NCI-H1048 (cell line): ENCODE results near the gene ARPC4.
"Not testable (repeated sequence)": the region's sequence is repeated elsewhere in the genome, so short reads cannot be mapped to it uniquely, and the experiment has no call there.

ENCODE experiments used
- DNase-seq: peaks from one replicate; lab custom pipeline; 2025; lab: John Stamatoyannopoulos, UW

ARPC4 gene

DNA sequence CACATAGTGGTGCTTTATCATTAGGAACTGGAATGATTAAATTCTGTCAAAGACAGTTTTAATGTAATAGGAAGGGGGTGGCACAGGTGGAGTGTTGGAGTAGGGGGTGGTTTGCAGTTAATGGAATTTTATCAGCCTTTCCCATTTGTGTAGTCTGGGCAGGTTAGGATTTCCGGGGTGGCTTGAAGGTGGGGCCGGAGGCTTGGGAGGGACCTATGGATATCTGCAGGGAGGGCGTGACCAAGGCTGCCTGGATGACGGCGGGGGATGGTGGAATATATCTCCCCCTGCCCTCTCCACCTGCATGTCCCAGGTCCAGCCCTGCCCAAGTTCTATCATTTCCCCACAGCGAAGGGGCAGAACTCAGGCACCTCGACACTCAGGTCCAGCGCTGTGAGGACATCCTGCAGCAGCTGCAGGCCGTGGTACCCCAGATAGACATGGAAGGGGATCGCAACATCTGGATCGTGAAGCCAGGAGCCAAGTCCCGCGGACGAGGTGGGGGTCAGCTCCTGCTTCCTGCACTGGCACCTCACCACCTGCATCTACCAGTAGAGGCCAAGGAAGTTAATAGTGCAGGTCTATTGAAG lies 32.7 kb downstream of the ARPC4 start:
- no peak for DNase-seq

GRCh38 chr3:9826815-9827573 lies 34.1 kb downstream of the ARPC4 start:
- no peak for DNase-seq

DNA sequence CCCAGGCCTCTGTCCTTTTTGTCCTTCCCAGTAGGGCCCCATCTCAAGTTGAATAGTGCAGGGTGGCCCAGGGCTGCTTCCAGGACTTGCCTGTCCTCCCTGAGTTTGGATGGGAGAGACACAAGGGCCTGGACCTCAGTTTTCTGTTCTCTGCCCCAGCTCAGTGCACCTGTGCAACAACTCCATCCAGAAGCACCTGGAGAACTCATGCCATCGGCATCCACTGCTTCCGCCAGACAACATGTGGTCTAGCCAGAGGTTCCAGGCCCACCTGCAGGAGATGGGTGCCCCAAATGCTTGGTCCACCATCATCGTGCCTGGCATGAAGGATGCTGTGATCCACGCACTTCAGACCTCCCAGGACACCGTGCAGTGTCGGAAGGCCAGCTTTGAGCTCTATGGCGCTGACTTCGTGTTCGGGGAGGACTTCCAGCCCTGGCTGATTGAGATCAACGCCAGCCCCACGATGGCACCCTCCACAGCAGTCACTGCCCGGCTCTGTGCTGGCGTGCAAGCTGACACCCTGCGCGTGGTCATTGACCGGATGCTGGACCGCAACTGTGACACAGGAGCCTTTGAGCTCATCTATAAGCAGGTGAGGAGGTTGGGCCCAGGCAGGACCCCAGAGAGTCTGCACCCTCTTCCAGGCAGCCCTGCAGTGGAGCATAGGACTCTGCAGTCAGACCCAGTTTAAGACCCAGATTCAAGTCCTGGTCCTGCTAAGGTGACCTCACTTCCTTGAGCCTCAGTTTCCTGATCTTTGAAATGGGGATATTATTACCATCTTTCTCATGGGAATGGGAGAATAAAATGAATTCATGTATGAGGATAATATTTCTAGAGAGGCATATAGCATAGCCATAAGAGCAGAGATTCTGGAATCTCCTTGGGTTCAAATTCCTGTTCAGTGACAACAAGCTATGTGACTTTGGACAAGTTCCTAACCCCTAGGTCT lies 36.2 kb downstream of the ARPC4 start:
- no peak for DNase-seq

DNA sequence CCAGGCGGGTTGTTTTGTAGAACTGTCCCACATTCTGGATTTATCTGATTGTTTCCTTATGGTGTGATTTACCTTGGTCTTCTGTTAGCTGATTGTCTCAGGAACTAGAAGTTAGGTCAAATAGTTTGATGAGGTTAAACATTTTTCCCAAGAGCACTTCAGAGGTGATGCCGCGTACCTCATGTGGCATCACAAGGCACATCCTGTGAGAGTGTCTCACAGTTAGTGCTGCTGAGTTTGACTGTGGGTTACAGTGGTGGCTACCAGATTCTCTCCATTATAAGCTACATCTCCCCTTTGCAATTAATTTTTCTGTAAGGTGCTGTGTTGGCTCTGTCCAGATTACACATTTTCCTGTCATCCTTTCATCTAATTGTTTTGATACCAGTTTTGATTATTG lies 38.4 kb downstream of the ARPC4 start:
- DNase-seq, result no peak

- no peak for DNase-seq
Observed at GRCh38 chr3:9833078-9833477, 40.2 kb downstream of the ARPC4 start.

DNA sequence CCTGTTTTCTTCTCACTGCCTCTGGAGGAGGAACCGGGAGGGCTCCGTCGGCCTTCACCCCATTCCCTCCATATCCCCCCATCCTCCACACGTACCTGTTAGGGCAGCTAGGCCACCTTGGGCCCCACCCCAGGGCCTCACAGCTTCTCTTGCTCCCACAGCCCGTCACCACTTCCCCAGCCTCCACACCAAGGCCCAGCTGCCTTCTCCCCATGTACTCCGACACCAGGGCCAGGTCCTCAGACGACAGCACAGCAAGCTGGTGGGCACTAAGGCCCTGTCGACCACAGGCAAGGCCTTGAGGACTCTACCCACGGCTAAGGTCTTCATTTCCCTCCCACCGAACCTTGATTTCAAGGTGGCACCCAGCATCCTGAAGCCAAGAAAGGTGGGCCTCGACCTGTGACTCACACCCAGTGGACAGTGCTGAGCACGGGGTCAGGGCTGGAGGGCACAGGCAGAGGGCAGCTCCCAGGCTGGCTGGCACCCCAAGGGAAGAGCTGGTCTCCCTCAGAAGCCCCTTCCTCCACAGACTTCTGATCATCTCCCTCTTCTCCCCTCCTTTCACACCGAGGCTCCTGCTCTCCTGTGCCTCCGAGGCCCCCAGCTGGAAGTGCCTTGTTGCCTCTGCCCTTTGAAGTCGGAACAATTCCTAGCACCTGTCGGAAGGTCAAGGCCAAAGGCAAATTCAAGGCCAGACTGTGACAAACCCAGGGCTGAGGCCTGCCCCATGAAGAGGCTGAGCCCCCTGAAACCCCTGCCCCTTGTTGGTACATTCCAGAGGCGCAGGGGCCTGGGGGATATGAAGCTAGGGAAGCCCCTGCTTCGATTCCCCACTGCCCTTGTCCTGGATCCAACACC lies 41.9 kb downstream of the ARPC4 start:
- no peak for DNase-seq

DNA sequence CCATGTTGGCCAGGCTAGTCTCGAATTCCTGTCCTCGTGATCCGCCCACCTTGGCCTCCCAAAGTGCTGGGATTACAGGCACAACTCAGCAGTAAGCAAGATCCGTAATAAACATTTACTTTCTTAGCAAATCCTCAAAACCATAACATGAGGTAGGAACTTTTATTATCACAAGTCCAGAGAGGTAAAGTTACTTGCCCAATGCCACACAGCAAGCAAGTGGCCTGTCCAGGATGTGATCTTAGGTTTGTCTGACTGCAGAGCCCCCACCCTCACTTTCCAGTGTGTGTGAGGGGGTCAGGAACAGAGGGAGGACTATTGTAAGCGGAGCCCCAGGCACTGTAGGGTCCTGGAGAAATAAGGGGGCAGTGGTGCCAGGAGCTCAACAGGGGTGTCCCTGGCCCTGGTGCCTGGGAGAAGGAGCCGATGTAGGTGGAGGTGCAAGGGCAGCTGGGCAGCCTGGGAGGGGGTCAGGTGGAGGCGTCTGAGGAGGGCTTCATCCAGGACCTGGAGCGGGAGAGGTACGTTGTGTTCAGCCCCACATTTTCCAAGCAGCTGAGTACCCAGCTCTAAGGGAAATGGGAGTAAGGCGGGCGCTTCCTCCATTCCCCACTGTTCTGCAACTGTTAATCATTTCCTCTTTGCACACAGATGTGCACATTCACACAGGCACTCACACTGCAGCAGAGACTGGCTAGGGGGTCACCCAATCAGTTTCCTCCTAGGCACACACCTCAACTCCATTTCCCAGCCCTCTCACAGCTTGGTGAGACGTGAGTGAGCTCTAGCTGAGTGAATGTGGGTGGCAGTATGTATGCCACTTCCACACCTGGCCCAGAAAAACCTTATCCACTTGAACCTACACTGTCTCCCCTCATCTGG lies 45.1 kb downstream of the ARPC4 start:
- DNase-seq, result no peak

DNA sequence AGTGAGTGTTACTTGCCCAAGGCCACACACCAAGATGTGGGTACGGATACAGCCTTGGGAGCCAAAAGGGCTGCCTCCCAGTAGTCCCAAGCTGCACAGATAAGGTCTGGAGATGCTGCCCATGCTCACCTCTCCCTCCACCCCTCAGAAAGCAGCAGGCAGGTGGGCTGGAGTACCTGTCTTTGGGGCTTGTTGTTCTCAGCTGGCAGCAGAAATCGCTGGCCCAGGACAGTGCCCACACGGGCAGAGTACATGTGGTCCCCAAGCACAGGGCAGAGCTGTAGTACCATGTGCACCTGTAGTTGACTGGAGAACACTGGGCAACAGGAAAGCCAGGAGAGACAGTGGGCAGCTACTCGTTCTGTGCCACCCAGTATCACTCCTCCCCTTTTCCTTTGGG lies 46.0 kb downstream of the ARPC4 start:
- DNase-seq, result no peak

DNA sequence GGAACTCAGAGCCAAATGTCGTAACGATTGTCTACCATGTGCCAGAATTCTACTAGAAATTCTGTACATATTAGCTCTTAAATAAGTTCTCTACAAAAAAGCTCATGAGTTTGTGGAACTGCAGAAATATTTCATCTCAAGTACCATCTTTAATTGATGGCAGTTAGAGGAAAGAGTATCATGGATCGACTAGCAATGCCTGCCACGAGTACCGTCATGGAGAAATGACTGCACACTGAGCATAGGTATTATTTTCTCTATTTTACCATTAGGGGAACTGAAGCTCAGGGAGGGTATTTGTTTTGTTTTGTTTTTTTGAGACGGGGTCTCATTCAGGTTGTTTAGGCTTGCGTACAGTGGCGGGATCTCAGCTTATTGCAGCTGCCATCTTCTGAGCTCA lies 48.1 kb downstream of the ARPC4 start:
- no peak for DNase-seq

DNA sequence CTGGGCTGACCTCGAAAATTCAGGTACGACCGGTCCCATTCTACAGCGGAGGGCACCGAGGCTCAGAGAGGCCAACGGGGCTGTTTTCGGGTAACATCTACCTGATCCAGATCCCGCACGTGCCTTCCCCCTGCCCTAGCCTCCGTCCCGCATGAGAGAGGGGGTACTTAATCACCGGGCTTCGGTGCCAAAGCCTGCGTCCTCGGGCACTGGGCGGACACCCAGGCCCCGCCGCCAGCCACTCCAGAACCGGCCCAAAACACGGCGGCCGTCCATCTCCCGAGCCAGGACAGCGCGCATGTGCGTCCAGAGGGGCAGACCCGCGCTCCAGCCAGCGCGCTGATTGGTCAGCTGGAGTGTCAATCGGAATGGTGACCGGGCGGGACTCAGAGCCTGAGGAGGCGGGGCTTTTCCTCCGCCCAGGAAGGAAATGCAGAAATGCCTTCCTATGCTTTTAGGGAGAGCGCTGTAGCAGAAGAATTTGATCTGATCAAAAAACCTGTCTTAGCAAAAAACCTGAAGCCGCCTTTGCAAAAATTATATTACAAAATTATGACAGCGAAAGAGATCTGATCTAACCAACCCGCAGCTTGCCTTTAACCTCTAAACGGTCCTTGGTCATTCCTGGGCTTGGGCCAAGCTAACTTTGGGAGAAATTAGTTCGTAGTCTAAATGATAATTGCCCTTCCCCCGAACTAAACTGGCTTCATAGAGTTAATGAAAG lies 51.0 kb downstream of the ARPC4 start, which contains the start of gene RPUSD3:
RPUSD3 (minus strand) TSS at position 294 of the 724 bp plus-strand sequence; CDS start at position 276, 18 bp downstream.
- peak; percentile 88 for DNase-seq

DNA sequence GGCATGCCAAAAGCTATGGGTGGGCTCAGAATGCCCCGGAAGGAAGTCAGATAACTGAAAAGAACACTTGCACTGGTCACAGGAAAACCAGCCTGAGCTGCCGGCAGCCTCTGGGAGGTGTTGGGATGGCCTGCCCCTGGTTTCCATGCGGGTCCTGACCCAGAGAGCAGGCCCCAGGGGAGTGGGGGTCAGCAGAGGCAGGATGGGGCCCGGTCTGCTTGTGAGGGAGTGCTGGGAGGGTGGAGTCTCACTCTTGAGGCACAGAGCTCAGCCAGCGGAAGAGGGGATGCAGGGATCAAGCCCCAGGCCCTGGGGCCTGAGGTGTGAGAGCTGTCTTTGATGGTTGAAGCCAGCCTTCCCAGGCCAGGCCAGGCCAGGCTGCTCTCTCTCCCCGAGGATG lies 53.3 kb downstream of the ARPC4 start:
- DNase-seq, result no peak

DNA sequence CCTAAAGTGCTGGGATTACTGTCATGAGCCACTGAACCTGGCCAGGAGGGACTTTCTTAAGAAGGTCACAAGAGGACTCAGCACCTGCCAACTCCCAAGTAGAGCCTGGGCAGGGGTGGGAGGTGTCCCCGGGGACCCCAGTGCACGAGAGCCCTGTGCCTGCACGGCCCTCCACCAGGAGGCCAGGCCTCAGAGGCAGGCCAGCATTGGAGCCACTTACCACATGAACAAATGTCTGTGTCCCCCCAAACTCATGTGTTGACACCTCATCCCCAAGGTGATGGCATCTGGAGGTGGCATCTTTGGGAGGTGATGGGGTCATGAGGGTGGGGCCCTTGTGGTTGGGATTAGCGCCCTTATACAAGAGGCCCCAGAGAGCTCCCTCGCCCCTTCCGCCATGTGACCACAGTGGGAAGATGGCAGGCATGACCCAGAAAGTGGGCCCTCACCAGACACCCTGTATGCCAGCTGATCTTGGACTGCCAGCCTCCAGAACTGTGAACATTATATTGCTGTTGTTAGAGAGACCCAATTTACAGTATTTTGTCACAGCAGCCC lies 54.1 kb downstream of the ARPC4 start:
- no peak for DNase-seq

- not testable (repeated sequence) for DNase-seq
Observed at GRCh38 chr3:9847870-9848269, 55.0 kb downstream of the ARPC4 start.

DNA sequence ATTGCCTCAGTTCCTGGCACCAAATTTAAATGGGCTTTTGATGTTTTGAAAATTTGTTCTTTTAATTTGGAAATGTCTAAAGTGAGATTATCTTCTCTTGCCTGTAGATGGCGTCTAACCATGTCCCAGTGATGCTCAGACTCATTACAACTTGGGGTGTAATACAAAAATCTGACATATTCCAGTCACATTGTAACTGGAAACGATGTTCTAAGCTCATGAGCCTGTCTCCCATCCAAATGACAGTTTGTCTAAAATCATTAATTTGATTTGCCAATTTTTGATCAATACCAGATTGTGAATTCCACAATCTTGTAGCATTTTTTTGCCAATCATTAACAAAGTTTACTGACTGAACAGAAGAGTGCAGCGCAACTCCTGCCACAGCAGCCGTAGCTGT lies 56.0 kb downstream of the ARPC4 start:
- not testable (repeated sequence) for DNase-seq

DNA sequence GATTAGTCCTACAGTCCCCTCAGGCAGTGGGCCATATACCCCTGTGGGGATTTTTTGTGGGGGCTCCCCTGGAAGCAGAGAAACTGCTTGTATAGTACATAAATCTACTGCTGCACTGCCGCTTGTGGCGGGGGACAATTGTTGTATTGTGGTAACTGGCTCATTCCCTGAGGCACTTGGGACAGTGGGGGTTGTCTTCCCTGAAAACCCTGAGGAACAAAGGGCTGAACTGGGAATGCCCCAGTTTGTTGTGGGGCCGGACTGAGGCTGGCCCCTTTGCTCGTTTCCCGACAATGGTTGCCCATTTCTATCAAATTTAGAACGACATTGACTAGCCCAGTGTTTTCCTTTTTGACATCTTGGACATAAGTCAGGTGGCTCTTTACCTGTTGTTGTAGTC lies 58.5 kb downstream of the ARPC4 start:
- not testable (repeated sequence) for DNase-seq

GRCh38 chr3:9851926-9852325 lies 59.0 kb downstream of the ARPC4 start:
- not testable (repeated sequence) for DNase-seq

DNA sequence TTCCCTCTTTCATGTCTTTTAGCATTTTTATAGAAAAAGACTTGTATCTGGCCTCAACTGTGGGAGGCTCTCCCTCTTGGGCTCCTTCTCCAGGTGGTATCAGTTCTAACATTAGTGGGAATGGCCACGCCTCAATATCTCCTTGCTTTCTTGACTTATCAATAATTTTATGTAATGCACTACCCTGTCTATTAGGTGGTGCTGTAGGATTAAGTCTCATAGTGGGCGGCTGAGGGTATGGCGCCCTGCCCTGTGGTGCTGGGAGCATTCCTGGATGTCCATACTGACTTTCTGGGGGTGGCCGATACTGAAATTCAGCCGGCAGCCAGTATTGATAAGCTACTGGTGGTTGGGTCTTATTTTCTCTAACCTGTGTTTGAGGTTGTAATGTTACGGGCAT lies 59.6 kb downstream of the ARPC4 start:
- no peak for DNase-seq

GRCh38 chr3:9854291-9854940 lies 61.5 kb downstream of the ARPC4 start:
- DNase-seq, result not testable (repeated sequence)

- DNase-seq, result no peak
Observed at GRCh38 chr3:9855594-9855993, 62.7 kb downstream of the ARPC4 start.
